HG03097 (cell line): ENCODE results near the gene HS3ST3A1.

Experiments used
- ATAC-seq: cut with Tn5 transposase; IDR thresholded peaks from one replicate; pipeline ENCODE4 v1.9.1; 2021; ENCODE audit not compliant: unreplicated experiment, low FRiP score

HS3ST3A1 gene

GRCh38 chr17:13457783-13458182 lies 143.9 kb downstream of the HS3ST3A1 start:
- no peak for ATAC-seq
